HG02610 (cell line): ENCODE measurements around the gene PCDHGB3.
"Not testable (repeated sequence)": the region's sequence is repeated elsewhere in the genome, so short reads cannot be mapped to it uniquely, and the experiment has no call there.

ENCODE experiments used
- ATAC-seq: cut with Tn5 transposase; IDR thresholded peaks from one replicate; pipeline ENCODE4 v1.9.1; 2021; ENCODE audit warnings: mild to moderate bottlenecking, moderate library complexity; ENCODE audit not compliant: unreplicated experiment

The PCDHGB3 gene

GRCh38 chr5:141356950-141357349 is 13.1 kb upstream of the PCDHGB3 start:
- ATAC-seq: no peak

GRCh38 chr5:141359790-141360426 is 10.1 kb upstream of the PCDHGB3 start, which contains the start of gene PCDHGB2:
PCDHGB2 (plus strand) TSS chr5:141359994; CDS start chr5:141360136, 142 bp downstream.
- peak; percentile 79 for ATAC-seq

GRCh38 chr5:141360685-141361084 is 9.4 kb upstream of the PCDHGB3 start:
- no peak for ATAC-seq

- ATAC-seq: no peak
Observed at GRCh38 chr5:141362719-141363118, 7.3 kb upstream of the PCDHGB3 start.

GRCh38 chr5:141363952-141364660 is 5.9 kb upstream of the PCDHGB3 start, which contains the start of gene PCDHGA5:
PCDHGA5 (plus strand) TSS chr5:141364162; CDS start chr5:141364331, 169 bp downstream.
- no peak for ATAC-seq

GRCh38 chr5:141366016-141366896 is 3.8 kb upstream of the PCDHGB3 start:
- ATAC-seq: no peak

- ATAC-seq: no peak
Observed at GRCh38 chr5:141371572-141372475, 1.8 kb downstream of the PCDHGB3 start.

GRCh38 chr5:141373673-141374317 is 3.8 kb downstream of the PCDHGB3 start, which contains the start of gene PCDHGA6:
PCDHGA6 (plus strand) TSS chr5:141373891; CDS start chr5:141374084, 193 bp downstream.
- no peak for ATAC-seq

GRCh38 chr5:141374627-141375026 is 4.6 kb downstream of the PCDHGB3 start:
- no peak for ATAC-seq

- ATAC-seq: not testable (repeated sequence)
Observed at GRCh38 chr5:141375444-141376155, 5.6 kb downstream of the PCDHGB3 start.

GRCh38 chr5:141382469-141383294 is 12.6 kb downstream of the PCDHGB3 start, which contains the start of gene PCDHGA7:
PCDHGA7 (plus strand) TSS chr5:141382742; CDS start chr5:141382900, 158 bp downstream.
- no peak for ATAC-seq

- ATAC-seq: no peak
Observed at GRCh38 chr5:141383345-141383744, 13.3 kb downstream of the PCDHGB3 start.

- no peak for ATAC-seq
Observed at GRCh38 chr5:141384471-141385267, 14.6 kb downstream of the PCDHGB3 start.

GRCh38 chr5:141387557-141388311 is 17.7 kb downstream of the PCDHGB3 start, which contains the start of gene PCDHGB4:
PCDHGB4 (plus strand) TSS chr5:141387698; CDS start chr5:141387885, 187 bp downstream.
- ATAC-seq: not testable (repeated sequence)

- ATAC-seq: no peak
Observed at GRCh38 chr5:141388661-141389060, 18.6 kb downstream of the PCDHGB3 start.
